ENCODE measurements around the gene HSPBP1. TPM values are rescaled to one million over a fixed set of nuclear protein-coding genes. Genes with fewer than 3 reads are reported as not detected.

Gene HSPBP1
- total RNA-seq, 2 donors from 2014 or later = 12.5 to 51.1 TPM

DNA sequence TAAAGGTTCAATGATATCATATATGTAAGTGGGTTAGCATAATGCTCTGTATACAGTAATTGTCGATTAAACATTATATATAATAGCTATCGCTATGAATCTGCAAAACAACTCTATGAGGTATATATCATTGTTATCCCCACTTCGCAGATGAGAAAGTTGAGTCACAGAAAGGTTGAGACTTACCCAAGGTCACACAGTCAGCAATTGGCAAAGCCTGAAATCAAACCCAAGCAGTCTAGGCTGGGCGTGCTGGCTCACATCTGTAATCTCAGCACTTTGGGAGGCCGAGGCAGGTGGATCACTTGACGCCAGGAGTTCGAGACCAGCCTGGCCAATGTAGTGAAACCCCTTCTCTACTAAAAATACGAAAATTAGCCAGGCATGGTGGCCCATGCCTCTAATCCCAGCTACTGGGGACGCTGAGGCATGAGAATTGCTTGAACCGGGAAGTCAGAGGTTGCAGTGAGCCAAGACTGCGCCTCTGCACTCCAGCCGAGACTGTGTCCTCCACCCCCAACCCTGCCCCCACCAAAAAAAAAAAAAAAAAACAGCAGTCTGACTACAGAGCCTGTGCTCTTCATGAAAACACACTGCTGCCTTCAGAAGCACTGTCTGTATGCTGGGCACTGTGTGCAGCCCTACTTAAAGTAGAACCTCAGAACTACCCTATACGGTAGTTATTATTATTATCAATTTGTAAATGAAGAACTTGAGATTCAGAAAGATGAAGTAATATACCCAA lies 1.3 kb downstream of the HSPBP1 start:
- no peak overlapping the region for H3K27ac ChIP-seq
- intact Hi-C loops (cut with DNase I) = no loop called here
- H3K36me3 ChIP-seq (replicated peaks in 1 of 2; ENCODE audit: insufficient read depth in 1 of 2, low read depth in 2 of 2) = peaks cover 0 to 6% of the 10 kb centered on the region in 2 donors
- H3K4me3 ChIP-seq = no peak overlapping the region
- 82 to 84% methylated on average over 10 to 13 of the region's 13 CpGs for WGBS, 2 donors
- no peak for DNase-seq
- H3K9me3 ChIP-seq = no peaks in the 10 kb centered on the region
- TF ChIP-seq, protein P1, sequence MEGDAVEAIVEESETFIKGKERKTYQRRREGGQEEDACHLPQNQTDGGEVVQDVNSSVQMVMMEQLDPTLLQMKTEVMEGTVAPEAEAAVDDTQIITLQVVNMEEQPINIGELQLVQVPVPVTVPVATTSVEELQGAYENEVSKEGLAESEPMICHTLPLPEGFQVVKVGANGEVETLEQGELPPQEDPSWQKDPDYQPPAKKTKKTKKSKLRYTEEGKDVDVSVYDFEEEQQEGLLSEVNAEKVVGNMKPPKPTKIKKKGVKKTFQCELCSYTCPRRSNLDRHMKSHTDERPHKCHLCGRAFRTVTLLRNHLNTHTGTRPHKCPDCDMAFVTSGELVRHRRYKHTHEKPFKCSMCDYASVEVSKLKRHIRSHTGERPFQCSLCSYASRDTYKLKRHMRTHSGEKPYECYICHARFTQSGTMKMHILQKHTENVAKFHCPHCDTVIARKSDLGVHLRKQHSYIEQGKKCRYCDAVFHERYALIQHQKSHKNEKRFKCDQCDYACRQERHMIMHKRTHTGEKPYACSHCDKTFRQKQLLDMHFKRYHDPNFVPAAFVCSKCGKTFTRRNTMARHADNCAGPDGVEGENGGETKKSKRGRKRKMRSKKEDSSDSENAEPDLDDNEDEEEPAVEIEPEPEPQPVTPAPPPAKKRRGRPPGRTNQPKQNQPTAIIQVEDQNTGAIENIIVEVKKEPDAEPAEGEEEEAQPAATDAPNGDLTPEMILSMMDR (IDR thresholded peaks at IDR 0.05) = no peak
- TF ChIP-seq POLR2A (IDR thresholded peaks at IDR 0.05) = no peak
- no peak for ATAC-seq
- peaks cover 19% of the 10 kb centered on the region for H3K4me1 ChIP-seq
- H3K27me3 ChIP-seq = no peaks in the 10 kb centered on the region

DNA sequence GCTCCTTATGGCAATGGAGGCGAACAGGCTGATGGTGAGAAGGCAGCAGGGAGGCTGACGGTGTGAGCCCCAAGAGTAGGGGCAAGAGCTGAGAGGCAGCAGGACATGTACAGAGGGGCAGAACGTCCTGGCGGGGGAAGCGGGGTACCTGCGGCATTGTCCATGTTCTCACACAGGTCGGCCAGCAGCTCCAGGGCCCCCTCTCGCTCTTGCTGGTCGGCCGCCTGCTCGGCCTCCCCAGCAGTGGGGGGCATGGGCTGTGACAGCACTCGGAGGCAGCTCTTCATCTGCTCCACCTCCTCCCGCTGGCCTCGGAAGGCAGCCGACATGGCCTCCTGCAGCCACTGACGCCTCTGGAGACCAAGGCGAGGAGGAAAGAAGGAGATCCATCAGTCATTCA lies 2.4 kb downstream of the HSPBP1 start:
- Histone ChIP-seq H3K4me1 (peaks cover 19% of the 10 kb centered on the region), H3K9me3 (no peaks in the 10 kb centered on the region), H3K36me3 (replicated peaks in 1 of 2; ENCODE audit: insufficient read depth in 1 of 2, low read depth in 2 of 2) (peaks cover 0 to 8% of the 10 kb centered on the region in 2 donors), H3K27me3 (no peaks in the 10 kb centered on the region), H3K27ac (no peak overlapping the region), H3K4me3 (no peak overlapping the region)
- DNase-seq (no peak), ATAC-seq (no peak)
- intact Hi-C loops (cut with DNase I) = no loop called here
- 83 to 90% methylated on average over 10 to 13 of the region's 17 CpGs for WGBS, 2 donors
- TF ChIP-seq, protein P1 (IDR thresholded peaks at IDR 0.05) = no peak
- no peak for TF ChIP-seq POLR2A (IDR thresholded peaks at IDR 0.05)

DNA sequence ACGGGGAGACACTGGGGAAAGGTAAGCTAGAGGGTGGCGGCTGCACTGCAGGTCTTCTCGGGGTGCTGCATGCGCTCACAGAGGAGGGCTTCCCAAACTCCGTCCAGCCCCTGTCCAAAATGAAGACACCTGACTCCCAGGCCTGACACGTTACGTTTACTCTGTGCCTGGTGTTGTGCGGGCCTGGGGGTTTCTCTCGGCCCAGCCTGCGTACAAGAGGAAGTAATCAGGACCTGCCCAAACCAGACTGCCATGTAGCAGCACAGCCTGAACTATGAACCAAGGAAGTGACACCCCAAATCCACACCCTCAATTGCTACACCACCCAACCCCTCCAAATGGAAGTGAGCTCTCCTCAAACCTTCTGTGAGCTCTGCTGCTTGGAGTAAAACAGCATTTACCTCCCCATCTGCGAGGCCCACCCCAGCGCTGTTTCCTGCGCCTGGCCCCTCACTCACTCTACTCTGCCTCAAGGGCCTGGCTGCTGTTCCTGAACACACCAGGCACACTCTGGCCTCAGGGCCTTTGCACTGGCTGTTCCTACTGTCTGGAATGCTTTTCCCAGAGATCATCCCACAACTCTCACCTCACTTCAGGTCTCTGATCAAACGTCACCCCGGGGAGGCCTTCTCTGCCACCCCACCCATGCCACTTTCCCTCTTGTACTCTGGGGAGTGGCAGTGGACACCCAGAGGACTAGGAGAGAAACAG lies 3.0 kb downstream of the HSPBP1 start:
- DNase-seq (no peak), ATAC-seq (no peak)
- 86% methylated on average over 15 of the region's 15 CpGs for WGBS, 2 donors
- no peak overlapping the region for H3K27ac ChIP-seq
- peaks cover 19% of the 10 kb centered on the region for H3K4me1 ChIP-seq
- intact Hi-C loops (cut with DNase I) = no loop called here
- peaks cover 0 to 8% of the 10 kb centered on the region in 2 donors for H3K36me3 ChIP-seq (replicated peaks in 1 of 2; ENCODE audit: insufficient read depth in 1 of 2, low read depth in 2 of 2)
- no peaks in the 10 kb centered on the region for H3K9me3 ChIP-seq
- no peaks in the 10 kb centered on the region for H3K27me3 ChIP-seq
- TF ChIP-seq, protein P1 (IDR thresholded peaks at IDR 0.05) = no peak
- TF ChIP-seq POLR2A (IDR thresholded peaks at IDR 0.05) = no peak
- no peak overlapping the region for H3K4me3 ChIP-seq

DNA sequence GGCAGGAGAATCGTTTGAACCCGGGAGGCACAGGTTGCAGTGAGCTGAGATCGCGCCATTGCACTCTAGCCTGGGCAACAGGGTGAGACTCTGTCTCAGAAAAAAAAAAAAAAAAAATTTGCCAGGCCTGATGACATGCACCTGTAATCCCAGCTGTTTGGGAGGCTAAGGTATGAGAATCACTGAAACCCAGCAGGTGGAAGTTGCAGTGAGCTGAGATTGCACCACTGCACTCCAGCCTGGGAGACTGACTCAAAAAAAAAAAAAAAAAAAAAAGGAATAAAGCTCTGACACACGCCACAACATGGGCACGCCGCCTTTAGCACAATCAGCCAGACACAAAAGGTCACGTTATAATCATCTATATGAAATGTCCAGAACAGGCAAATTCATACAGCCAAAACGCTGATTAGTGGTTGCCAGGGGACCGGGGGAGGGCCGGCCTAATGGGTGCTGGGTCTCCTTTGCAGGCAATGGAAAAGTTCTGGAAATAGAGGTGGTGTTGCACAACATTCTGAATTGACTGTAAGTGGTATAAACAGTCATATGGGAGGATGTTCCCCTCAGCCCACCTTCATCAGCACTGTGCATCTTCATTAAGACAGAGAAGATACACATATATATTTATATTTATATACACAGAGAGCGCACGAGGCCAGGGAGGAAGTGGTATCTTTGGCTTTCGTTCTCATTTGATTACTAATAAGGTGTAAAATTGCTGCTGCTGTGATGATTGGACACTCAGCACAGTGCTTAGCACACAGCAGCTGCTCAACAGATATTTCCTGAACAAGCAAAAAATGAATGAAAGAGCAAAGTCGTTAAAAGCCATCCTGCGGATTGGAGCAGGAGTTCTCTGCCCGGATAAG lies 3.8 kb downstream of the HSPBP1 start:
- Histone ChIP-seq H3K9me3 (no peaks in the 10 kb centered on the region), H3K4me3 (no peak overlapping the region), H3K27me3 (no peaks in the 10 kb centered on the region), H3K27ac (peak overlapping the region in 1 of 4 donors; percentile 8), H3K4me1 (peaks cover 19% of the 10 kb centered on the region), H3K36me3 (replicated peaks in 1 of 2; ENCODE audit: insufficient read depth in 1 of 2, low read depth in 2 of 2) (peaks cover 0 to 8% of the 10 kb centered on the region in 2 donors)
- ATAC-seq = no peak
- no peak for TF ChIP-seq POLR2A (IDR thresholded peaks at IDR 0.05)
- TF ChIP-seq, protein P1 (IDR thresholded peaks at IDR 0.05) = no peak
- peak in 2 of 4 donors; percentile 19 to 28 for DNase-seq
- intact Hi-C loops (cut with DNase I) = no loop called here
- WGBS, 2 donors = 77 to 86% methylated on average over 17 of the region's 17 CpGs
